Measurements from ENCODE around the gene SDCCAG8. TPM values are rescaled to one million over a fixed set of nuclear protein-coding genes. Genes with fewer than 3 reads are reported as not detected.
A peak's percentile ranks its signal among the peaks of the same experiment; 100 is the strongest.
"Not testable (repeated sequence)": the region's sequence is repeated elsewhere in the genome, so short reads cannot be mapped to it uniquely, and the experiment has no call there.

SDCCAG8 gene
- total RNA-seq, result 10 to 100 TPM; 30.1 to 37.3 TPM

- DNase-seq (ENCODE audit: low spot score in 2 of 2) (peak; percentile 87 to 95), ATAC-seq (peak; percentile 73 to 82)
- no peaks in the 10 kb centered on the region for H3K9me3 Mint-ChIP-seq
- peak within 1 kb of the TSS; percentile 99 to 100 for H3K27ac Mint-ChIP-seq
- peaks cover 6% of the 10 kb centered on the region in 2 donors for H3K36me3 Mint-ChIP-seq
These were observed at the start of gene SDCCAG8 for GRCh38 chr1:243255791-243256512. Gene SDCCAG8 (plus strand): TSS chr1:243256041. CDS start chr1:243256174, 133 bp downstream.

- H3K9me3 Mint-ChIP-seq; ATAC-seq; DNase-seq (ENCODE audit: low spot score in 2 of 2); H3K36me3 Mint-ChIP-seq; H3K27ac Mint-ChIP-seq: not testable (repeated sequence)
These were observed 43.9 kb upstream of the SDCCAG8 start for GRCh38 chr1:243211984-243212383.

- H3K27ac Mint-ChIP-seq, result no peak overlapping the region
- no peak for DNase-seq (ENCODE audit: low spot score in 2 of 2)
- no peak for ATAC-seq
- H3K9me3 Mint-ChIP-seq, result no peaks in the 10 kb centered on the region
- H3K36me3 Mint-ChIP-seq, result peaks cover 9 to 10% of the 10 kb centered on the region in 2 donors
These were observed 42.6 kb upstream of the SDCCAG8 start for GRCh38 chr1:243213045-243213787.

GRCh38 chr1:243215276-243215875, 40.5 kb upstream of the SDCCAG8 start:
- H3K36me3 Mint-ChIP-seq, result peaks cover 17 to 23% of the 10 kb centered on the region in 2 donors
- not testable (repeated sequence) for H3K27ac Mint-ChIP-seq; H3K9me3 Mint-ChIP-seq; DNase-seq (ENCODE audit: low spot score in 2 of 2); ATAC-seq

GRCh38 chr1:243216741-243217140, 39.1 kb upstream of the SDCCAG8 start:
- Mint-ChIP-seq H3K9me3 (peaks cover 0 to 3% of the 10 kb centered on the region in 2 donors), H3K36me3 (peaks cover 25 to 36% of the 10 kb centered on the region in 2 donors), H3K27ac (no peak overlapping the region)
- ATAC-seq (no peak), DNase-seq (ENCODE audit: low spot score in 2 of 2) (no peak)

GRCh38 chr1:243217349-243217748, 38.5 kb upstream of the SDCCAG8 start:
- H3K27ac Mint-ChIP-seq, result no peak overlapping the region
- ATAC-seq, result no peak
- peaks cover 28 to 39% of the 10 kb centered on the region in 2 donors for H3K36me3 Mint-ChIP-seq
- no peak for DNase-seq (ENCODE audit: low spot score in 2 of 2)
- peaks cover 0 to 3% of the 10 kb centered on the region in 2 donors for H3K9me3 Mint-ChIP-seq

- no peak overlapping the region for H3K27ac Mint-ChIP-seq
- ATAC-seq (no peak), DNase-seq (ENCODE audit: low spot score in 2 of 2) (no peak)
- peaks cover 33 to 44% of the 10 kb centered on the region in 2 donors for H3K36me3 Mint-ChIP-seq
- H3K9me3 Mint-ChIP-seq, result peaks cover 0 to 3% of the 10 kb centered on the region in 2 donors
These were observed 37.8 kb upstream of the SDCCAG8 start for GRCh38 chr1:243218059-243218458.

GRCh38 chr1:243227622-243228021, 28.2 kb upstream of the SDCCAG8 start:
- ATAC-seq (no peak), DNase-seq (ENCODE audit: low spot score in 2 of 2) (no peak)
- Mint-ChIP-seq H3K27ac (no peak overlapping the region), H3K9me3 (peaks cover 16 to 33% of the 10 kb centered on the region in 2 donors), H3K36me3 (peaks cover 38 to 57% of the 10 kb centered on the region in 2 donors)

GRCh38 chr1:243229526-243229925, 26.3 kb upstream of the SDCCAG8 start:
- no peak for ATAC-seq

GRCh38 chr1:243230914-243231313, 24.9 kb upstream of the SDCCAG8 start:
- DNase-seq (ENCODE audit: low spot score in 2 of 2), result no peak
- ATAC-seq, result no peak
- Mint-ChIP-seq H3K36me3 (peaks cover 37 to 54% of the 10 kb centered on the region in 2 donors), H3K27ac (no peak overlapping the region), H3K9me3 (peaks cover 16 to 38% of the 10 kb centered on the region in 2 donors)

More at GRCh38 chr1:243229526-243229925, 26.3 kb upstream of the SDCCAG8 start:
- H3K36me3 Mint-ChIP-seq, result peaks cover 37 to 51% of the 10 kb centered on the region in 2 donors
- H3K27ac Mint-ChIP-seq, result no peak overlapping the region
- H3K9me3 Mint-ChIP-seq, result peaks cover 16 to 38% of the 10 kb centered on the region in 2 donors
- no peak for DNase-seq (ENCODE audit: low spot score in 2 of 2)

- DNase-seq (ENCODE audit: low spot score in 2 of 2) (no peak), ATAC-seq (no peak)
- Mint-ChIP-seq H3K27ac (no peak overlapping the region), H3K9me3 (peaks cover 15 to 36% of the 10 kb centered on the region in 2 donors), H3K36me3 (peaks cover 36 to 57% of the 10 kb centered on the region in 2 donors)
These were observed 21.9 kb upstream of the SDCCAG8 start for GRCh38 chr1:243233908-243234307.

- peaks cover 24 to 55% of the 10 kb centered on the region in 2 donors for H3K36me3 Mint-ChIP-seq
- H3K27ac Mint-ChIP-seq, result no peak overlapping the region
- peaks cover 12 to 35% of the 10 kb centered on the region in 2 donors for H3K9me3 Mint-ChIP-seq
- no peak for DNase-seq (ENCODE audit: low spot score in 2 of 2)
- no peak for ATAC-seq
These were observed 20.7 kb upstream of the SDCCAG8 start for GRCh38 chr1:243234978-243235647.

- H3K36me3 Mint-ChIP-seq, result peaks cover 14 to 44% of the 10 kb centered on the region in 2 donors
These were observed 19.1 kb upstream of the SDCCAG8 start for GRCh38 chr1:243236604-243237252.

GRCh38 chr1:243244432-243244841, 11.4 kb upstream of the SDCCAG8 start:
- Mint-ChIP-seq H3K36me3 (peaks cover 5 to 29% of the 10 kb centered on the region in 2 donors), H3K9me3 (peaks cover 0 to 6% of the 10 kb centered on the region in 2 donors), H3K27ac (no peak overlapping the region)
- ATAC-seq, result no peak
- no peak for DNase-seq (ENCODE audit: low spot score in 2 of 2)

More at GRCh38 chr1:243236604-243237252, 19.1 kb upstream of the SDCCAG8 start:
- H3K9me3 Mint-ChIP-seq, result peaks cover 3 to 21% of the 10 kb centered on the region in 2 donors
- DNase-seq (ENCODE audit: low spot score in 2 of 2) (no peak), ATAC-seq (no peak)
- H3K27ac Mint-ChIP-seq, result no peak overlapping the region

GRCh38 chr1:243246916-243247315, 8.9 kb upstream of the SDCCAG8 start:
- no peak for ATAC-seq

GRCh38 chr1:243247901-243248300, 7.9 kb upstream of the SDCCAG8 start:
- DNase-seq (ENCODE audit: low spot score in 2 of 2) (no peak), ATAC-seq (no peak)
- peaks cover 0 to 2% of the 10 kb centered on the region in 2 donors for H3K9me3 Mint-ChIP-seq
- H3K36me3 Mint-ChIP-seq, result peaks cover 1 to 11% of the 10 kb centered on the region in 2 donors
- no peak overlapping the region for H3K27ac Mint-ChIP-seq

More at GRCh38 chr1:243246916-243247315, 8.9 kb upstream of the SDCCAG8 start:
- no peak for DNase-seq (ENCODE audit: low spot score in 2 of 2)
- peaks cover 5 to 21% of the 10 kb centered on the region in 2 donors for H3K36me3 Mint-ChIP-seq
- no peak overlapping the region for H3K27ac Mint-ChIP-seq
- H3K9me3 Mint-ChIP-seq, result peaks cover 0 to 4% of the 10 kb centered on the region in 2 donors
